GDM1 (cell line): ENCODE data around the gene PCSK7.
"Not testable (repeated sequence)": the region's sequence is repeated elsewhere in the genome, so short reads cannot be mapped to it uniquely, and the experiment has no call there.

Experiments used
- DNase-seq: peaks from one replicate; lab custom pipeline; 2025; lab: John Stamatoyannopoulos, UW

The PCSK7 gene

GRCh38 chr11:117183724-117184349 is 48.0 kb downstream of the PCSK7 start:
- no peak for DNase-seq

GRCh38 chr11:117183178-117183577 is 48.7 kb downstream of the PCSK7 start:
- not testable (repeated sequence) for DNase-seq

- DNase-seq, result no peak
These were observed 49.3 kb downstream of the PCSK7 start for GRCh38 chr11:117182551-117182935.

GRCh38 chr11:117181586-117182550 is 50.0 kb downstream of the PCSK7 start:
- no peak for DNase-seq

GRCh38 chr11:117180661-117181585 is 51.0 kb downstream of the PCSK7 start:
- peak; percentile 55 for DNase-seq

GRCh38 chr11:117180020-117180419 is 51.9 kb downstream of the PCSK7 start:
- DNase-seq, result no peak

GRCh38 chr11:117179048-117179999 is 52.5 kb downstream of the PCSK7 start:
- DNase-seq, result no peak

- peak; percentile 89 for DNase-seq
These were observed 53.5 kb downstream of the PCSK7 start, which contains the start of gene SIDT2 for GRCh38 chr11:117178210-117179034. TSS of gene SIDT2 (plus strand) at chr11:117178743. CDS start at chr11:117179264, 521 bp downstream.

GRCh38 chr11:117177534-117178209 is 54.2 kb downstream of the PCSK7 start:
- DNase-seq, result no peak

- no peak for DNase-seq
These were observed 55.7 kb downstream of the PCSK7 start for GRCh38 chr11:117176186-117176585.

- no peak for DNase-seq
These were observed 56.1 kb downstream of the PCSK7 start for GRCh38 chr11:117175781-117176180.

- DNase-seq, result no peak
These were observed 56.8 kb downstream of the PCSK7 start for GRCh38 chr11:117175104-117175503.

GRCh38 chr11:117172724-117173421 is 59.0 kb downstream of the PCSK7 start:
- DNase-seq, result no peak

- no peak for DNase-seq
These were observed 60.3 kb downstream of the PCSK7 start for GRCh38 chr11:117171404-117172061.

- DNase-seq, result no peak
These were observed 60.9 kb downstream of the PCSK7 start for GRCh38 chr11:117171007-117171403.

- DNase-seq, result no peak
These were observed 61.7 kb downstream of the PCSK7 start for GRCh38 chr11:117170210-117170609.

GRCh38 chr11:117169736-117170135 is 62.1 kb downstream of the PCSK7 start:
- no peak for DNase-seq

- DNase-seq, result no peak
These were observed 65.4 kb downstream of the PCSK7 start for GRCh38 chr11:117166491-117166890.
